Uterus (tissue), 4 donors: Measurements from ENCODE around the gene PUDP. TPM values are rescaled to one million over a fixed set of nuclear protein-coding genes. Genes with fewer than 3 reads are reported as not detected.
"Not testable (repeated sequence)": the region's sequence is repeated elsewhere in the genome, so short reads cannot be mapped to it uniquely, and the experiment has no call there.

Experiments used
- DNase-seq, 2 donors: peaks; one replicate each; pipeline ENCODE4 v3.0.0-alpha.2; 2019 to 2020
- H3K27ac ChIP-seq, 2 donors: fragments of 200-600 bp; sonication (generic); 1 replicate in 1 of 2; 2 replicates in 1 of 2; pipeline ENCODE4 v1.5.1; 2016 to 2018
- H3K27me3 ChIP-seq, 2 donors: fragments of 200-600 bp; sonication (generic); one replicate each; pipeline ENCODE4 v1.5.1; 2018 to 2019; ENCODE audit warnings: control low read depth in 1 of 2
- H3K36me3 ChIP-seq, 2 donors: fragments of 200-600 bp; sonication (generic); one replicate each; pipeline ENCODE4 v1.5.1; 2019; ENCODE audit warnings: control low read depth in 1 of 2
- H3K4me1 ChIP-seq, 2 donors: fragments of 200-600 bp; sonication (generic); one replicate each; pipeline ENCODE4 v1.5.1; 2018 to 2019; ENCODE audit warnings: control low read depth in 1 of 2
- H3K4me3 ChIP-seq, 2 donors: fragments of 200-600 bp; sonication (generic); 1 replicate in 1 of 2; 2 replicates in 1 of 2; pipeline ENCODE4 v1.5.1; 2018 to 2019; ENCODE audit warnings: mild to moderate bottlenecking in 1 of 2
- H3K9me3 ChIP-seq, 2 donors: fragments of 200-600 bp; sonication (generic); one replicate each; pipeline ENCODE4 v1.5.1; 2019; ENCODE audit warnings: control low read depth in 1 of 2
- CTCF ChIP-seq, 4 experiments: fragments of 200-600 bp in 2 of 4; fragments of 450-650 bp in 2 of 4; sonication (generic) in 2 of 4; IDR thresholded peaks; one replicate each; pipeline ENCODE4 v1.5.1; 2016 to 2019; ENCODE audit warnings: antibody characterized with exemption in 4 of 4, mild to moderate bottlenecking in 2 of 4, moderate library complexity in 1 of 4
- POLR2A ChIP-seq, 2 donors: fragments of 450-650 bp; IDR thresholded peaks; one replicate each; pipeline ENCODE4 v1.6.1; 2016; ENCODE audit warnings: antibody characterized with exemption in 2 of 2, mild to moderate bottlenecking in 1 of 2, moderate library complexity in 1 of 2
- intact Hi-C: fragments of 100-400 bp; cut with DNase I; formaldehyde crosslinking; loops from one replicate; pipeline ENCODE4 v1.15.1; 2023; ENCODE audit warnings: low total_unique reads
- total RNA-seq, 4 donors: library from RNA; depleted of rRNA in 3 of 4; stranded (reverse); fragments of >200 nt in 3 of 4; gene quantifications; one replicate each; pipeline versions ENCODE4 v1.1.0 to v1.2.4, GENCODE V29; 2014 to 2023
- donor health status: DM: yes; HTN: yes; CAD: no.

PUDP gene
- total RNA-seq, 4 donors from 2014 or later: 11.4 to 32.3 (median 14.5) TPM

- DNase-seq: no peak
- TF ChIP-seq CTCF (IDR thresholded peaks at IDR 0.05): no peak
- no peak for TF ChIP-seq POLR2A (IDR thresholded peaks at IDR 0.05)
- Histone ChIP-seq H3K4me3 (no peak overlapping the region), H3K27ac (no peak overlapping the region), H3K36me3 (no peaks in the 10 kb centered on the region), H3K9me3 (no peaks in the 10 kb centered on the region), H3K4me1 (no peaks in the 10 kb centered on the region), H3K27me3 (no peaks in the 10 kb centered on the region)
- intact Hi-C loops: no loop called here
Observed at GRCh38 chrX:7188672-7189071, 40.7 kb upstream of the PUDP start.

- TF ChIP-seq POLR2A (IDR thresholded peaks at IDR 0.05) (no peak), CTCF (IDR thresholded peaks at IDR 0.05) (no peak)
- H3K36me3 ChIP-seq: no peaks in the 10 kb centered on the region
- no peak overlapping the region for H3K27ac ChIP-seq
- DNase-seq: no peak
- H3K9me3 ChIP-seq: no peaks in the 10 kb centered on the region
- no peaks in the 10 kb centered on the region for H3K4me1 ChIP-seq
- H3K4me3 ChIP-seq: no peak overlapping the region
- intact Hi-C loops: no loop called here
- H3K27me3 ChIP-seq: no peaks in the 10 kb centered on the region
Observed at GRCh38 chrX:7184816-7185215, 36.9 kb upstream of the PUDP start.

GRCh38 chrX:7179446-7179845, 31.5 kb upstream of the PUDP start:
- TF ChIP-seq POLR2A (IDR thresholded peaks at IDR 0.05) (no peak), CTCF (IDR thresholded peaks at IDR 0.05) (no peak)
- H3K9me3 ChIP-seq: no peaks in the 10 kb centered on the region
- H3K27ac ChIP-seq: no peak overlapping the region
- H3K27me3 ChIP-seq: no peaks in the 10 kb centered on the region
- H3K36me3 ChIP-seq: no peaks in the 10 kb centered on the region
- no peak overlapping the region for H3K4me3 ChIP-seq
- no peaks in the 10 kb centered on the region for H3K4me1 ChIP-seq
- intact Hi-C loops: no loop called here
- no peak for DNase-seq

- DNase-seq, H3K4me1 ChIP-seq: not testable (repeated sequence)
Observed at GRCh38 chrX:7178859-7179258, 30.9 kb upstream of the PUDP start.

GRCh38 chrX:7170898-7171297, 22.9 kb upstream of the PUDP start:
- Histone ChIP-seq H3K36me3 (no peaks in the 10 kb centered on the region), H3K4me3 (no peak overlapping the region), H3K27ac (no peak overlapping the region), H3K9me3 (no peaks in the 10 kb centered on the region), H3K4me1 (no peaks in the 10 kb centered on the region), H3K27me3 (no peaks in the 10 kb centered on the region)
- no peak for TF ChIP-seq CTCF (IDR thresholded peaks at IDR 0.05)
- no peak for TF ChIP-seq POLR2A (IDR thresholded peaks at IDR 0.05)
- no peak for DNase-seq
- intact Hi-C loops: no loop called here

More at GRCh38 chrX:7178859-7179258, 30.9 kb upstream of the PUDP start:
- H3K9me3 ChIP-seq, H3K4me3 ChIP-seq, intact Hi-C loops, H3K27ac ChIP-seq, H3K27me3 ChIP-seq, H3K36me3 ChIP-seq: not testable (repeated sequence)

GRCh38 chrX:7169627-7170026, 21.7 kb upstream of the PUDP start:
- no peak for DNase-seq
- H3K27me3 ChIP-seq: no peaks in the 10 kb centered on the region
- no peak overlapping the region for H3K4me3 ChIP-seq
- intact Hi-C loops: no loop called here
- no peak overlapping the region for H3K27ac ChIP-seq
- H3K36me3 ChIP-seq: no peaks in the 10 kb centered on the region
- no peaks in the 10 kb centered on the region for H3K4me1 ChIP-seq
- no peak for TF ChIP-seq POLR2A (IDR thresholded peaks at IDR 0.05)
- TF ChIP-seq CTCF (IDR thresholded peaks at IDR 0.05): no peak
- no peaks in the 10 kb centered on the region for H3K9me3 ChIP-seq
